HG02852 (cell line): ENCODE measurements around the gene ATP2B3.

Experiments used
- ATAC-seq: cut with Tn5 transposase; IDR thresholded peaks from one replicate; pipeline ENCODE4 v1.9.1; 2021; ENCODE audit warnings: mild to moderate bottlenecking, moderate library complexity; ENCODE audit not compliant: unreplicated experiment

The ATP2B3 gene

GRCh38 chrX:153507484-153508178 is 9.8 kb upstream of the ATP2B3 start:
- peak; percentile 91 for ATAC-seq

- no peak for ATAC-seq
These were observed 7.8 kb upstream of the ATP2B3 start for GRCh38 chrX:153509592-153509991.

GRCh38 chrX:153510383-153510782 is 7.1 kb upstream of the ATP2B3 start:
- ATAC-seq, result no peak

- no peak for ATAC-seq
These were observed 5.5 kb upstream of the ATP2B3 start for GRCh38 chrX:153511784-153512500.

- ATAC-seq, result no peak
These were observed 4.9 kb upstream of the ATP2B3 start for GRCh38 chrX:153512501-153512893.

GRCh38 chrX:153513265-153513664 is 4.2 kb upstream of the ATP2B3 start:
- no peak for ATAC-seq

- ATAC-seq, result no peak
These were observed 3.2 kb upstream of the ATP2B3 start for GRCh38 chrX:153514259-153514658.

- no peak for ATAC-seq
These were observed 2.0 kb upstream of the ATP2B3 start for GRCh38 chrX:153515435-153515834.

GRCh38 chrX:153516073-153516472 is 1.4 kb upstream of the ATP2B3 start:
- ATAC-seq, result no peak

GRCh38 chrX:153517946-153518834 is 748 bp downstream of the ATP2B3 start:
- no peak for ATAC-seq

GRCh38 chrX:153519569-153520286 is 2.3 kb downstream of the ATP2B3 start:
- no peak for ATAC-seq

- ATAC-seq, result no peak
These were observed 3.0 kb downstream of the ATP2B3 start for GRCh38 chrX:153520287-153520917.

GRCh38 chrX:153521034-153521433 is 3.6 kb downstream of the ATP2B3 start:
- no peak for ATAC-seq

- no peak for ATAC-seq
These were observed 4.8 kb downstream of the ATP2B3 start for GRCh38 chrX:153522259-153522658.

- ATAC-seq, result no peak
These were observed 5.8 kb downstream of the ATP2B3 start for GRCh38 chrX:153523269-153523668.

- ATAC-seq, result no peak
These were observed 6.8 kb downstream of the ATP2B3 start for GRCh38 chrX:153524234-153524633.

- ATAC-seq, result no peak
These were observed 8.0 kb downstream of the ATP2B3 start for GRCh38 chrX:153525451-153525850.

GRCh38 chrX:153526042-153526441 is 8.6 kb downstream of the ATP2B3 start:
- ATAC-seq, result no peak

- ATAC-seq, result no peak
These were observed 9.4 kb downstream of the ATP2B3 start for GRCh38 chrX:153526801-153527200.

GRCh38 chrX:153527208-153527607 is 9.8 kb downstream of the ATP2B3 start:
- no peak for ATAC-seq
